HG03558 (cell line): ENCODE results near the gene SKAP1.
"Not testable (repeated sequence)": the region's sequence is repeated elsewhere in the genome, so short reads cannot be mapped to it uniquely, and the experiment has no call there.

ENCODE experiments used
- ATAC-seq: cut with Tn5 transposase; IDR thresholded peaks from one replicate; pipeline ENCODE4 v1.9.1; 2021; ENCODE audit warnings: moderate number of reproducible peaks; ENCODE audit not compliant: unreplicated experiment; ENCODE audit errors: extremely low read depth

SKAP1 gene

GRCh38 chr17:48186317-48186716 is 243.7 kb downstream of the SKAP1 start:
- not testable (repeated sequence) for ATAC-seq

- ATAC-seq = no peak
Observed at GRCh38 chr17:48184721-48185120, 245.3 kb downstream of the SKAP1 start.

DNA sequence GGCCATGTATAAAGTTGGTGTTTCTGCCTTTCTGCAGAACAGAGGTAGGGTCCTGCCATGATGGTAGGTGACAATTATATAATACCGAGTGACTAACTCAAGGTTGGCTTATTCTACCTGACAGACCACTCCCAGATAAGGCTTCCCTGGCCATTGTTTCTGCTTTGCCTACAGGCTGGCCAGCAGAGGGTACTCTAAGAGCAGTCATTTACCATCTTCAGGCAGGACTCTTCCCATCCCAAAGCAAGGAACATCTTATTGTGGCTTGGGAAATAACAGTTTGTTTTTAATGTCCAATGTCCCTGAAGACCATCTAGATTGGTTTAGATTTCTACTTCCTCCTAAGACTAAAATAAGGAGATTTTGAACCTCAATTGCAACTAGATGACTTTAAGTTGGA is 248.4 kb downstream of the SKAP1 start:
- no peak for ATAC-seq

- no peak for ATAC-seq
Observed at GRCh38 chr17:48180842-48181629, 249.0 kb downstream of the SKAP1 start.

- ATAC-seq = no peak
Observed at GRCh38 chr17:48179071-48179945, 250.7 kb downstream of the SKAP1 start.

DNA sequence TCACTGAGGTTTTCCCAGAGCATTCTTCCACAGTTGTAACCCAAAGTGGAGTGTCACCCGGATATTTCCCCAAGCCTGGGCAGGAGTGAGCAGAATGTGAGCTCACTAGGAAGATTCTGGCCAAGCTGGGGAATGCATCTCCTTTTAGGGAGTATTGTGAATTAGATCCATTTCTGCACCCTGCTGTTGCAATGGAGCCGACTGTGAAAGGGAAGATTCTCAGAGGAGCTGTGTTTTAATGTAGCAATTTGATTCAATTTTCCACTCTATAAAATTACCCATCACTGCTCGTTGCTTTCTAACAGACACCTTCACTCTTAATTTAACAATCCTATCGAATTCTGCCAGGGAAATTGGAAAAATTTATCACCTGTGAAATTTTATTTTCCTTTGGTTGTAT is 251.7 kb downstream of the SKAP1 start:
- no peak for ATAC-seq

GRCh38 chr17:48177816-48178215 is 252.2 kb downstream of the SKAP1 start:
- no peak for ATAC-seq

DNA sequence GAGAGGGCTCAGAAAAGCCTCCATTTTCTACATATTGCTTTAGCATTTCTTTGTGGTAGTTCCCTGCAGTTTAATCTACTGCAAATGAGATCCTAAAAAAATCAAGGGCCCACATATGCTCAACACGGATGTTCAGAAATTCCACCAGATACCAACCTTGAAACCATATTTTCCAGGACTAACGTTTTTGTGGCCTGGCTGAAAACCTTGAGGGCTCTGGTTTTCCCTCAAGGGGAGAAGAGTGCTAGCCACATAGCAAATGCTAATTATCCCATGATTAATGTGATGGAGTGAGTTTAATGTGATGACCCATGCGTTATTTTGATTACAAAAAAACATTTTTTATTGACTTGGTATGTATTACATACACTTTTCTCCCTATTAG is 253.6 kb downstream of the SKAP1 start:
- ATAC-seq = no peak

DNA sequence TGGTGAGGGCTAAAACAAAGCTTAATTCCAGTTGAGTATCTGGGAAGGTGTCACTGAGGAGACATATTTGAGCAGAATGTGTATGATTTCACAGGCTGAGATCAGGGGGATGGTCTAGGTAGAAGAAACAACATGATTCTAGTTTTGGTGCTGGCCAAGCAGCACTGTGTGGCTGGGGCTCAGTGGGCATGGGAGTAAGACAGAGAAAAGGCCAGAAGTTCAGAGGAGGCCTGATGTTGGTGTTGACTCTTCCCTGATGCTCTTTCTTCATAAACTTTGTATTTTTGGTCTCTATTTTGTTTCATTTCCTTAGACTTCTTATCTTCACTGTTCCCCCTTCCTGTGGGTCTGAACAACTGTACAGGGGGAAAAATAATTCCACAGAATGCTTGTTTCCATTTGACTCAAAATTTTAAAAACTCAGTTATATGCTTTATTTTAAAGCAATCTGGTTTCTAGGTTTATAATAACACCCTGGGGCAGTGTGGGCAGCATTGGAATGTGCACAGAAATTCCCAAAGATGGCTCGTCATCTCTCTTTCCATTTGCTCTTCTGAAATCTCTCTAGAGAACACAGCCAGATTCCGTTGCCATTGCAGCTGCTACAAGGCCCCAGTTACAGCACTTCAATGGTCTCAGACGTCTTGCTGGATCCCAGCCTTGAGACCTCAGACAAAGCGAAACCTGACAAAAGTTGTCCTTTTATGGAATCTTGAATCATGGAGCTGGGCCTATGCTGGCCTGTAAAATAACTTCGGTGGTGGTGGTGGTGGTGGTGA is 254.1 kb downstream of the SKAP1 start:
- ATAC-seq = no peak

DNA sequence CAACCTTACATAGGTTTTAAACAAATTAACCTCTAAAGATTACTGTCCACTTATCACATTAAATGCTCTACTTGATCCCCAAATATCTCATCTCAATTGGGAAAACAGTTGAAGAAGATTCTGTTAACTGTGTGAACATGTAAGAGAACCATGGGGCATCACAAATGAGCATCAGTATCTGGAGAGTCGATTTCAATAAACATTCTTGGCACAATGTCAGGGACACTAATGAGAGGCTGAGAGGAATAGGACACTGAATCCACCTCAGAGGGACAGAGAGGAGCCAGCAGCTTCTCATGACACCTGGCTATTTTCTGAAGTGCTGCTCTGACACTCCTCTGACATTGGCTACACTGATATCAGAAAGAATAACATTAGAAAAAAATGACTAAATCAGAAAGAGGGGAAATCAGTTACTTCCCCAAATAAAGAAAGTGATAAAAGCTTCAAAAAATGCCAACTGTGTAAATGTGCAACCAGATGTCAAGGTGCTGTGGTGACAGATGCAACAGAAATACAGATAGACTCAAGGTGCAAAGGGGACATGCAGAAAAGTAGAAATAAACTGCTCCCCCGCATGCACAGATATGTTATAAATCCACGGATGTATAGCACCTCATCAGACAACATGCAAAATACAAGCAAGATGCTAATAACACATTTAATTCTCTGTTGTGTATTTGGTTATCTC is 255.0 kb downstream of the SKAP1 start:
- ATAC-seq = no peak

GRCh38 chr17:48173191-48173984 is 256.6 kb downstream of the SKAP1 start:
- ATAC-seq = no peak

DNA sequence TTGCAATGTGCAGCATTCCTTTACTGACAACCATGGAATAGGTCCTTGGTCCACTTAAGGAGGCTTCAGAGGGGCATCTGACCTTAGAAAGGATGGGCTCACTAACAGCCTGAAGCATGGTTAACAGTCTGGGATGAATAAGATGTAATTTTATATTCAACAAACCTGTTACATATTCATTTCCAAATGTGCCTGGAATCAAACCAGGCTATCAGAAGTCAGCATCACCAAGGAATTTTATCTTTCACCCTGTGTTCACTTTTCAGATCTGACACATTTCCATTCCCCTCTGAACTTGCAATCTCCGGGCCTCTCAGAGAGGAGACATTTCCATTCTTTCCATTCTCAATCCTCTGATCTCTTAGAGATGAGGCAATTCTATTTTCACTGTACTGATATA is 260.1 kb downstream of the SKAP1 start:
- no peak for ATAC-seq

DNA sequence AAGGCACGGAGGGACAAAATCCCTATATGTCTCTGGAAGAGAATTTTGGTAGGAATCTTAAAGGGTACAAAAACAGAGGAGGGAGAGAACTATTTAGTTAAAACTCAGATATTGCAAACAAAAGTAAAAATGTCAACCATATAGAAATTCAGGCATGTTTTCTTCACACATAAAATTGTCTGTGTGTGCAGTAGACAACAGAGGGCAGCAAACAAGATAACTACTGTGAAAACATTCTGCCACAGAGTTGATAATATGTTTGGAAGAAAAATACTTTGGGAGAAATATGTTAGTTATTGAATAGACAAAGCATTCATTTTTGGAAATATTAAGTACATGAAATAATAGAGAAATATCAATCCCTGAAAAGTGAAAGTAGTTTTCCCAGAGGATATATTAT is 266.2 kb downstream of the SKAP1 start:
- no peak for ATAC-seq

DNA sequence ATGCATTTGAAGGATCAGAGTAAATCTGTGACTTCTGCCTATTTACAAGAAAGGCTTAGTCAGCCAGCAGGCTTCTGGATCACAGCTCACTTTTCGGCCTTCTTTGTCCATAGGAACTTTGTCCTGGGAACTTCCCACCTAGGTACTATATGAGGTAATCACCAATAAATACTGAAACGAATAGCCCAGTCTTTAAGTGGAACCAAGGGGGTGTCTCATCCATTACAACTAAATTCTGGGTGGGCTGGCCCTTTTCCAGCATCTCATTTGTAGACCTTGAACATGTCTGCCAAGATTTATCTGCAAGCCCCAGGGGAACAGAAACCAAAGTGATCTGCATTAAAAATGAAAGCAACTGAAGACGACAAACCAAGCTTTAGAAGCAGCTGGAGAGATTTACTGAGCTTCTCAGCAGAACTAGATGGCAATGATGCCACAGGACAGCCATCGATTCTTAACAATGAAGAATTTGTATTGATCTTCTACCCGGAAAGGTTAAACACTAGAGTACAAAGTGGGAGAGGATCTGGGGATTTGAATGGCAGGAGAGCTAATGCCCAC is 267.0 kb downstream of the SKAP1 start:
- ATAC-seq = no peak

DNA sequence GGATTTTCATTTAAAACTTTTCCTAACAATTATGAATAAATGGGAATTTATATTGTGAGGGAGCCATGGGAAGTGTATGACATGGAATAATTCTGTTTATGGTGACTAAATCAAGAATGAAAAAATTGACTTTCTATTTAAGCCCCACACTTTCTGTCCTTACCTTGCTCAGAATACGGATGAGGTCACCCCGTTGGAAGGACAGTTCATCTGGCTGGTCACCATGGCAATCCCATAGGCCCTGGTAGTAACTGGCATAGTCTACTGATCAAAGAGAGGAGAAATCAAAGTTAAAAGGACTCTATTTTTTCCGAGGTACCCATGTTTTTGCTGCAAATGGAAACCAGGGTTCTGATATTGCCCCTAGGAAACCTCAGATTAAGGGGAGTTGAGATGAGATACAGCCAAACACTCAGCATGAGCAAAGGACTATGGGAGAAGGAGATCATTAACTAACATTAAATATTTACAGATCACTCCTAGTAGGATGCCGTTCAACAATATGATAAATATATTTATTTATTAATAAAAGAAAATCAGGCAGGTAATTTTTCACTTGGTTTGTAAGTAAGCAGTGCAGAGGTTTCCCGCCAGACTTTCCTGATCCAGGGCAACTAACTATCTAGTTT is 267.6 kb downstream of the SKAP1 start:
- ATAC-seq = no peak

DNA sequence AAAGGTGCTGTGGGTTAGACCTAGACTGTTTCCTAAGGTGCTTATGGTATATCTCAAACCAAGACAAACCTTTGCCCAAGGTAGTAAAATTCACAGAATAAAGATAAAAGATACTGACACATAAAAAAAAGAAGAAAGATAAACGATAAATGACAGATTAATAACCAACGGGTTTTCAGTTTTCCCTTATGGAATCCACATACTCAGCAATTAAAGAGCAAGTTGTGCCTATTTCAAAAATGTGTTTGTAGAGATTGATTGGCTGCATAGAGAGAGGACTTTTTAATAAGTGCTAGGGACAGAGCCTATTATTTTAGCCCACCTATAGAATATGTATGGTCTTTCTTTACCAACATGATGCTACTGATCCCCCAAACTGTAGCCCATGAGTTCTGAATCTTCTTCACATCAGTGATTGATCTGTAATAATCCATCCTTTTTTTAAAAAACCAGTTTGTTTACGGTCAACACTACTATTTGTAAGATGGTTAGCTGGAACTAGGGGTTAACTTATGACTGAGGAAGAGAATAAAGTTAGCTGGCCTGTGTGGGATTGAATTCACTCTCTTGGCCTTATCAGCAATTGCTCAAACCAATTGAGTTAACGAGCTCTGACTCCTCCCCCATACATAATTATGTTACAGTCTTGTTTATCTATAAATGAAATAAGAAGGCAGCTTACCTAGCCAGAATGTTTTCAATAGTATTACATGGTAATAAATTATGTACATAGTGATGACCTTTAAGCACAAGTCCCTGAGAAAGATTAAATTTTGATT is 268.7 kb downstream of the SKAP1 start:
- ATAC-seq = no peak

DNA sequence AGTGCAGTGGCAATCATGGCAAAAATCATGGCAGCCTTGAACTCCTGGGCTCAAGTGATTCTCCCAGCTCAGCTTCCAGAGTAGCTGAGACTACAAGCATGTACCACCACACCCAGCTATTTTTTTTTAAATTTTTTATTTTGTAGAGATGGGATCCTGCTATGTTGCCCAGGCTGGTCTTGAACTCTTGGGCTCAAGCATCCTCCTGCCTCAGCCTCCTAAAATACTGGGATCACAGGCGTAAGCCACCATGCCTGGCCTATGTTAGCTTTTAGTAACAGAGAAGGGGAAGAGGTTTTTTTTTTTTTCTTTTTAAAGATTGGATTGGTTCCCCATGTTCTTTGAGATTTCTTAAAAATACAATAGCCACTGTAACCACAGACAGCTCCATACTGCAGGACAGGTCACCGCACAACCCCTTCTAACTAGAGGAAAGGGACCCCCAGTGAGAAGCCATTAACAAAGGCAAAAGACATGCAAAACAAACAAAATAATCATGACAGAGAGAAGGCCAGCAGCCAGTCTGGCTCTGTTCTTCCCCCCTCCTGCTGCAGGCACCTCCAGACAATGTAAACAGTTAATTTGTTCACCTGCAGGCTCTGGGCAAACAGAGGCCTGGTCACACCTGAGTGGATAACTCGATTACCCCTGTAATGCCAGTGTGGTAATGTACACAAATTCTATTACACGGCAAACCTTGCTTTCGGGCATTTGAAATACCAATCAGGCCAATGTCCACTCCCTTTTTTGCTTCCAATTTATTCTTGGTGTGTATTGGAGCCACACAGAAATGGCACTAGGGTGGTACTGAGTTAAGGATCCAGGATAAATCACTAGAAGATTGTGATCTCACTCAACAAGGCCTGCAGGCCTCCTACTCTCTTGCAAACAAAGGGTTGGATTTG is 269.6 kb downstream of the SKAP1 start:
- ATAC-seq = no peak
